ENCODE data around the gene DSE. TPM values are rescaled to one million over a fixed set of nuclear protein-coding genes. Genes with fewer than 3 reads are reported as not detected.

The DSE gene
- total and polyA plus RNA-seq, 2 experiments from 2014 or later = 12.7 to 28.1 TPM

DNA sequence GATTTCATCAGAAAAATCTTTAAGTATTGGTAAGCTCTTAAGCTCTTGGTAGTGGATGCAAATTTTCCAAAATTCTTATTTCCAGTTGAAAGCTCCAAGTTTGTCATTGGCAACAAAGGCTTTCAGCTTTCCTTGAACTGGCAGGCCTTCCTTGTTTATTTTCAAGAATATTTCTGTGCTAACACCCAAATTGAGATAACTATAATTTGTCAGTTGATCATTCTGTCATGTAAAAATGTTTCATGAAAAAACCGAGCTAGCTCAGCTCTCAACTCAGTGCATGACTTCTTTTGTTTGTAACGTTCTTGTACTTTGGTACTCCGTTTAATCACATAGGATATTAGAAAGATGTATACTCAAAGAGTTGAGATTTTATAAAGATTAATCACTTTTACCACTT lies 51.5 kb downstream of the DSE start:
- peaks cover 7% of the 10 kb centered on the region for H3K36me3 ChIP-seq
- no peaks in the 10 kb centered on the region for H3K9me3 ChIP-seq (ENCODE audit: low read depth)
- peaks cover 7% of the 10 kb centered on the region for H3K4me1 ChIP-seq (ENCODE audit: low read depth)
- H3K27me3 ChIP-seq = no peaks in the 10 kb centered on the region
- DNase-seq (ENCODE audit: low read depth in 1 of 2, low spot score in 1 of 2) = no peak
- no peak overlapping the region for H3K4me3 ChIP-seq
- no peak overlapping the region for H3K27ac ChIP-seq
- TF ChIP-seq, protein P1, sequence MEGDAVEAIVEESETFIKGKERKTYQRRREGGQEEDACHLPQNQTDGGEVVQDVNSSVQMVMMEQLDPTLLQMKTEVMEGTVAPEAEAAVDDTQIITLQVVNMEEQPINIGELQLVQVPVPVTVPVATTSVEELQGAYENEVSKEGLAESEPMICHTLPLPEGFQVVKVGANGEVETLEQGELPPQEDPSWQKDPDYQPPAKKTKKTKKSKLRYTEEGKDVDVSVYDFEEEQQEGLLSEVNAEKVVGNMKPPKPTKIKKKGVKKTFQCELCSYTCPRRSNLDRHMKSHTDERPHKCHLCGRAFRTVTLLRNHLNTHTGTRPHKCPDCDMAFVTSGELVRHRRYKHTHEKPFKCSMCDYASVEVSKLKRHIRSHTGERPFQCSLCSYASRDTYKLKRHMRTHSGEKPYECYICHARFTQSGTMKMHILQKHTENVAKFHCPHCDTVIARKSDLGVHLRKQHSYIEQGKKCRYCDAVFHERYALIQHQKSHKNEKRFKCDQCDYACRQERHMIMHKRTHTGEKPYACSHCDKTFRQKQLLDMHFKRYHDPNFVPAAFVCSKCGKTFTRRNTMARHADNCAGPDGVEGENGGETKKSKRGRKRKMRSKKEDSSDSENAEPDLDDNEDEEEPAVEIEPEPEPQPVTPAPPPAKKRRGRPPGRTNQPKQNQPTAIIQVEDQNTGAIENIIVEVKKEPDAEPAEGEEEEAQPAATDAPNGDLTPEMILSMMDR (IDR thresholded peaks at IDR 0.05; ENCODE audit: low read depth, low read length) = no peak

DNA sequence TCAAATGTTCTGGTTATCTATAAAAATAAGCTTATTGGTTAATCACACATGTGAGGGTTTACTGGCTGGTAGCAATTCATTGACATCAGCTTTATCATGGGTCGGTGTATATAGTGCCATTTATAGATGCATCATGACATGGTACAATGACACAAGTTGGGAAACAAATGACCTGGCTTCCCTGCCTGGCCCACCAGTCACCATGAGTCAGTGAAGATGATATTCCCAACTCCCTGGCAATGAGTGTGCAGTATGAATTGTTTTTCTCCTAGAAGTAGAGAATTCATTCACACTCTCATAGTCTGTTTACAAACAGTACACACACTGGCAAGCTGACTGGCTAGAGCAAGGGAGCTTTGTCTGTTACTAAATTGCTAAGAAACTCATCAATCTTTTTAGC lies 53.3 kb downstream of the DSE start:
- no peak for DNase-seq (ENCODE audit: low read depth in 1 of 2, low spot score in 1 of 2)
- Histone ChIP-seq H3K9me3 (ENCODE audit: low read depth) (no peaks in the 10 kb centered on the region), H3K27ac (no peak overlapping the region), H3K4me1 (ENCODE audit: low read depth) (peaks cover 7% of the 10 kb centered on the region), H3K27me3 (no peaks in the 10 kb centered on the region), H3K4me3 (no peak overlapping the region), H3K36me3 (peaks cover 12% of the 10 kb centered on the region)
- TF ChIP-seq, protein P1 (IDR thresholded peaks at IDR 0.05; ENCODE audit: low read depth, low read length) = no peak

DNA sequence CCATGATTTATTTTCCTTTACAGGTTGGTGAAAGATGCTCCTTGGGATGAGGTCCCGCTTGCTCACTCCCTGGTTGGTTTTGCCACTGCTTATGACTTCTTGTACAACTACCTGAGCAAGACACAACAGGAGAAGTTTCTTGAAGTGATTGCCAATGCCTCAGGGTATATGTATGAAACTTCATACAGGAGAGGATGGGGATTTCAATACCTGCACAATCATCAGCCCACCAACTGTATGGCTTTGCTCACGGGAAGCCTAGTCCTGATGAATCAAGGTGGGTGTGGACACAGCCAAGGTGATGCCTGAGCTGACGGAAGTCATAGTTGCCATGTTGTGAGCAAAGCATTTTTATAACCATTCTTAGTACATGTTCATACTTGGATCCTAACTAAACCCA lies 55.8 kb downstream of the DSE start:
- Histone ChIP-seq H3K27ac (no peak overlapping the region), H3K4me1 (ENCODE audit: low read depth) (no peaks in the 10 kb centered on the region), H3K27me3 (no peaks in the 10 kb centered on the region), H3K9me3 (ENCODE audit: low read depth) (no peaks in the 10 kb centered on the region), H3K4me3 (no peak overlapping the region), H3K36me3 (peaks cover 21% of the 10 kb centered on the region)
- no peak for DNase-seq (ENCODE audit: low read depth in 1 of 2, low spot score in 1 of 2)
- TF ChIP-seq, protein P1 (IDR thresholded peaks at IDR 0.05; ENCODE audit: low read depth, low read length) = no peak

DNA sequence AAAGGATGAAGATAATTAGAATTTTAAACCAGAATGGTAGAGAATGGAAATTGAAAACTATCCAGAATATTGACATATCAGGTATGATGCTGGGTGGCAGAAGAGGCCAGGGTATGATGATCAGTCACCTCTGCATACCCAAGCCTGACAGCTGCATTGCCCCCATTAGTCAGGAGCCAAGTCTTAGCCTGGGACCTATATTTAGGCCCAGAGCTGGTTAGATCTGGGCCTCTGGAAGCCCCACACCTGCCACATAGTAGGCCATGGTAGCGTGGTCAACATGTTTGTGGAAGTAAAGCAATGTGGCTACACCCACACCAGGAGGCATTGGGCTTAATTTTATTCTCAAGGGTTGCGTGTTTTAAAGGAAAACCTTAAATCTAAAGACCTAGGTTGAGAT lies 58.4 kb downstream of the DSE start:
- no peaks in the 10 kb centered on the region for H3K4me1 ChIP-seq (ENCODE audit: low read depth)
- H3K27ac ChIP-seq = no peak overlapping the region
- no peak for DNase-seq (ENCODE audit: low read depth in 1 of 2, low spot score in 1 of 2)
- no peak overlapping the region for H3K4me3 ChIP-seq
- peaks cover 26% of the 10 kb centered on the region for H3K36me3 ChIP-seq
- H3K9me3 ChIP-seq (ENCODE audit: low read depth) = no peaks in the 10 kb centered on the region
- TF ChIP-seq, protein P1 (IDR thresholded peaks at IDR 0.05; ENCODE audit: low read depth, low read length) = no peak
- no peaks in the 10 kb centered on the region for H3K27me3 ChIP-seq

DNA sequence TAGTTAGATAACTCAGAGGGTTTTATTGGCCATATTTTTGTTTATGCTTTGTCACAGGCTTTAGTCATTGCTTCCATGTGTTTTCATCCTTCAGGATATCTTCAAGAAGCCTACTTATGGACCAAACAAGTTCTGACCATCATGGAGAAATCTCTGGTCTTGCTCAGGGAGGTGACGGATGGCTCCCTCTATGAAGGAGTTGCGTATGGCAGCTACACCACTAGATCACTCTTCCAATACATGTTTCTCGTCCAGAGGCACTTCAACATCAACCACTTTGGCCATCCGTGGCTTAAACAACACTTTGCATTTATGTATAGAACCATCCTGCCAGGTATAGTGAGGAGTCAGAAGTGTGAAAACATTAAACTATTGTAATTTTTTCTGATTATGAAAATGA lies 60.1 kb downstream of the DSE start:
- Histone ChIP-seq H3K36me3 (peaks cover 26% of the 10 kb centered on the region), H3K9me3 (ENCODE audit: low read depth) (no peaks in the 10 kb centered on the region), H3K27ac (no peak overlapping the region), H3K4me1 (ENCODE audit: low read depth) (no peaks in the 10 kb centered on the region), H3K4me3 (no peak overlapping the region), H3K27me3 (no peaks in the 10 kb centered on the region)
- TF ChIP-seq, protein P1 (IDR thresholded peaks at IDR 0.05; ENCODE audit: low read depth, low read length) = no peak
- no peak for DNase-seq (ENCODE audit: low read depth in 1 of 2, low spot score in 1 of 2)

Measured in cardiac muscle cell (in vitro differentiated cells and primary cell).